OCI-LY3 (cell line): ENCODE measurements around the gene TAC3.

Source experiments
- EZH2phosphoT487 ChIP-seq: fragments of 200-600 bp; shearing (Covaris generic); IDR thresholded peaks from 2 replicates; pipeline ENCODE4 v1.6.1; 2018; ENCODE audit warnings: antibody characterized with exemption, mixed run types, low read depth
- TF ChIP-seq, protein P1 (sequence below): fragments of 200-600, 300-600 bp; sonication (generic); IDR thresholded peaks from 2 replicates; pipeline ENCODE4 v1.5.1; 2014; ENCODE audit warnings: antibody characterized with exemption, low read length, low read depth

DNA sequence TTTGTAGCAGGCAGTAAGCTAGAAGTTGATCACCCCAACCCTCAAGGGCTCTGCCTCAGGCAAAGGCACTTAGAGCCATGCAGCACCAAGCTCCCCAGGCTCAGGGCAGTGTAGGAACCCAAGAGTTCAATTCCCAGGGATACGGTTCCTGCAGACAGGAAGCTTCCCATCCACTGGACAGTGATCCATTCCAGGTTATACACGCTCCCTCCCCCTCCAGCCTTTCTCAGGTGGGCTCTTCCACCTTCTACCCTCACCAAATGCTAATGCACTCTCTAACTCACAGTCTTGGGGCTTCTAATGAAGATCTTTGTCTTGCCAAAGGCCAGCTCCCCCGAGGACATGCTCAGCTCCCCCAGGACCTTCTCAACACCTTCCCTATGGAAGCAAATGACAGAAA is 20.9 kb upstream of the TAC3 start:
- TF ChIP-seq, protein P1, sequence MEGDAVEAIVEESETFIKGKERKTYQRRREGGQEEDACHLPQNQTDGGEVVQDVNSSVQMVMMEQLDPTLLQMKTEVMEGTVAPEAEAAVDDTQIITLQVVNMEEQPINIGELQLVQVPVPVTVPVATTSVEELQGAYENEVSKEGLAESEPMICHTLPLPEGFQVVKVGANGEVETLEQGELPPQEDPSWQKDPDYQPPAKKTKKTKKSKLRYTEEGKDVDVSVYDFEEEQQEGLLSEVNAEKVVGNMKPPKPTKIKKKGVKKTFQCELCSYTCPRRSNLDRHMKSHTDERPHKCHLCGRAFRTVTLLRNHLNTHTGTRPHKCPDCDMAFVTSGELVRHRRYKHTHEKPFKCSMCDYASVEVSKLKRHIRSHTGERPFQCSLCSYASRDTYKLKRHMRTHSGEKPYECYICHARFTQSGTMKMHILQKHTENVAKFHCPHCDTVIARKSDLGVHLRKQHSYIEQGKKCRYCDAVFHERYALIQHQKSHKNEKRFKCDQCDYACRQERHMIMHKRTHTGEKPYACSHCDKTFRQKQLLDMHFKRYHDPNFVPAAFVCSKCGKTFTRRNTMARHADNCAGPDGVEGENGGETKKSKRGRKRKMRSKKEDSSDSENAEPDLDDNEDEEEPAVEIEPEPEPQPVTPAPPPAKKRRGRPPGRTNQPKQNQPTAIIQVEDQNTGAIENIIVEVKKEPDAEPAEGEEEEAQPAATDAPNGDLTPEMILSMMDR: no peak
- no peak for TF ChIP-seq EZH2phosphoT487
